Nephron (organoid): ENCODE measurements around the gene MTIF2.
"Not testable (repeated sequence)": the region's sequence is repeated elsewhere in the genome, so short reads cannot be mapped to it uniquely, and the experiment has no call there.

Experiments used
- H3K27ac Mint-ChIP-seq, 3 experiments: 2 replicates each; pipeline ENCODE4 v1.8.0; 2020; ENCODE audit warnings: mixed read lengths in 3 of 3, mild to moderate bottlenecking in 2 of 3, moderate library complexity in 1 of 3
- H3K27me3 Mint-ChIP-seq: 2 replicates; pipeline ENCODE4 v1.8.0; 2021; ENCODE audit warnings: low read depth, mild to moderate bottlenecking, moderate library complexity, mixed read lengths
- H3K36me3 Mint-ChIP-seq: 2 replicates; pipeline ENCODE4 v1.8.0; 2020; ENCODE audit warnings: low read depth, mixed read lengths
- H3K4me1 Mint-ChIP-seq: 2 replicates; pipeline ENCODE4 v1.8.0; 2020; ENCODE audit warnings: mixed read lengths
- H3K4me3 Mint-ChIP-seq, 3 experiments: 2 replicates each; pipeline ENCODE4 v1.8.0; 2020; ENCODE audit warnings: mild to moderate bottlenecking in 3 of 3, mixed read lengths in 3 of 3, moderate library complexity in 2 of 3
- H3K9me3 Mint-ChIP-seq: 2 replicates; pipeline ENCODE4 v1.8.0; 2020; ENCODE audit warnings: mixed read lengths
- CTCF ChIP-seq, 3 experiments: fragments of 200-600 bp; sonication (generic); IDR thresholded peaks; one replicate each; pipeline ENCODE4 v1.5.0; 2021; ENCODE audit warnings: antibody characterized with exemption in 3 of 3; ENCODE audit not compliant: unreplicated experiment in 3 of 3

MTIF2 gene

GRCh38 chr2:55228226-55228563, 40.8 kb downstream of the MTIF2 start:
- Mint-ChIP-seq H3K4me1 (peaks cover 33% of the 10 kb centered on the region), H3K9me3 (no peaks in the 10 kb centered on the region), H3K27me3 (no peaks in the 10 kb centered on the region), H3K27ac (no peak overlapping the region), H3K4me3 (peak overlapping the region in 2 of 3 experiments; percentile 14 to 40), H3K36me3 (peaks cover 21% of the 10 kb centered on the region)
- TF ChIP-seq CTCF (IDR thresholded peaks at IDR 0.05; ENCODE audit: unreplicated experiment in 3 of 3): no peak

- not testable (repeated sequence) for H3K9me3 Mint-ChIP-seq, H3K27ac Mint-ChIP-seq, H3K27me3 Mint-ChIP-seq
- Mint-ChIP-seq H3K4me3 (peak overlapping the region in 1 of 3 experiments; percentile 40), H3K4me1 (peaks cover 35% of the 10 kb centered on the region), H3K36me3 (peaks cover 19% of the 10 kb centered on the region)
Measured at GRCh38 chr2:55227437-55228225, 41.4 kb downstream of the MTIF2 start.

- Mint-ChIP-seq H3K36me3 (peaks cover 27% of the 10 kb centered on the region), H3K27me3 (no peaks in the 10 kb centered on the region), H3K4me1 (peaks cover 27% of the 10 kb centered on the region), H3K4me3 (peak overlapping the region; percentile 8 to 57 (median 51)), H3K9me3 (no peaks in the 10 kb centered on the region), H3K27ac (peak overlapping the region in 1 of 3 experiments; percentile 60)
- no peak for TF ChIP-seq CTCF (IDR thresholded peaks at IDR 0.05; ENCODE audit: unreplicated experiment in 3 of 3)
Measured at GRCh38 chr2:55225481-55226020, 43.5 kb downstream of the MTIF2 start.

- H3K4me3 Mint-ChIP-seq: peak overlapping the region; percentile 76 to 83 (median 82)
- no peaks in the 10 kb centered on the region for H3K9me3 Mint-ChIP-seq
- no peaks in the 10 kb centered on the region for H3K27me3 Mint-ChIP-seq
- peaks cover 27% of the 10 kb centered on the region for H3K36me3 Mint-ChIP-seq
- H3K4me1 Mint-ChIP-seq: peaks cover 20% of the 10 kb centered on the region
- TF ChIP-seq CTCF (IDR thresholded peaks at IDR 0.05; ENCODE audit: unreplicated experiment in 3 of 3): no peak
- peak overlapping the region in 1 of 3 experiments; percentile 55 for H3K27ac Mint-ChIP-seq
Measured at GRCh38 chr2:55224761-55225261, 44.2 kb downstream of the MTIF2 start.

GRCh38 chr2:55223958-55224760, 44.9 kb downstream of the MTIF2 start:
- H3K4me3 Mint-ChIP-seq: peak overlapping the region; percentile 76 to 83 (median 82)
- H3K9me3 Mint-ChIP-seq: no peaks in the 10 kb centered on the region
- no peak for TF ChIP-seq CTCF (IDR thresholded peaks at IDR 0.05; ENCODE audit: unreplicated experiment in 3 of 3)
- H3K4me1 Mint-ChIP-seq: peaks cover 15% of the 10 kb centered on the region
- H3K27me3 Mint-ChIP-seq: no peaks in the 10 kb centered on the region
- peak overlapping the region; percentile 55 to 83 (median 73) for H3K27ac Mint-ChIP-seq
- H3K36me3 Mint-ChIP-seq: peaks cover 24% of the 10 kb centered on the region

GRCh38 chr2:55213822-55214221, 55.2 kb downstream of the MTIF2 start:
- Mint-ChIP-seq H3K36me3 (peaks cover 32% of the 10 kb centered on the region), H3K9me3 (peaks cover 2% of the 10 kb centered on the region), H3K27me3 (no peaks in the 10 kb centered on the region), H3K27ac (no peak overlapping the region), H3K4me3 (no peak overlapping the region), H3K4me1 (no peaks in the 10 kb centered on the region)
- no peak for TF ChIP-seq CTCF (IDR thresholded peaks at IDR 0.05; ENCODE audit: unreplicated experiment in 3 of 3)
